K562 (cell line): ENCODE results near the gene RER1. TPM values are rescaled to one million over a fixed set of nuclear protein-coding genes. Genes with fewer than 3 reads are reported as not detected.
A peak's percentile ranks its signal among the peaks of the same experiment; 100 is the strongest.

Experiments used
- ATAC-seq: fragments of 200-7000 bp; cut with Tn5 transposase; 3 replicates; pipeline ENCODE4 v1.9.1; 2020; ENCODE audit warnings: moderate library complexity
- BruUV-seq: library from RNA; stranded (reverse); fragments of 400-500 nt; replicated peaks from 2 replicates; lab custom pipeline; 2021; lab: Mats Ljungman, UMichigan
- CTCF ChIA-PET: fragments of 300-600 bp; formaldehyde crosslinking; extraction: SDS; loops from one replicate; lab custom pipeline; 2021; ENCODE audit warnings: low intra/inter-chr PET ratio; lab: Yijun Ruan, JAX
- POLR2A ChIA-PET: fragments of 300-600, 350-650 bp; sonication (Branson Sonifier 250); formaldehyde crosslinking; extraction: SDS; loops from one replicate; lab custom pipeline; 2021; ENCODE audit warnings: antibody characterized with exemption, inconsistent platforms; lab: Yijun Ruan, JAX
- DNase-seq, 4 experiments: peaks; one replicate each; pipeline versions ENCODE4 v3.0.0 to v3.0.0-alpha.2; 2011 to 2018; ENCODE audit warnings: low spot score in 3 of 4, mixed read lengths in 3 of 4; ENCODE audit errors: extremely low read depth in 1 of 4
- FAIRE-seq: peaks from 2 replicates; lab custom pipeline; 2011; peaks lifted over from hg19 to GRCh38; lab: Jason Lieb, UNC
- H2AFZ ChIP-seq: 2 replicates; pipeline ENCODE4 v1.6.0; 2011; ENCODE audit warnings: low read depth, low read length, control low read depth, inconsistent platforms
- H3K27ac ChIP-seq: fragments of 200-600 bp; 3 replicates; pipeline ENCODE4 v1.8.0; 2011; ENCODE audit warnings: low read depth, mild to moderate bottlenecking, control low read depth, inconsistent platforms, low read length, moderate library complexity, mixed read lengths; ENCODE audit errors: extremely low read depth
- H3K27me3 ChIP-seq, 2 experiments: fragments of 300-600 bp in 1 of 2; 2 replicates in 1 of 2; 3 replicates in 1 of 2; pipeline versions ENCODE4 v1.6.0 to v1.8.0; 2011; ENCODE audit warnings: inconsistent platforms in 2 of 2, low read length in 2 of 2, mild to moderate bottlenecking in 1 of 2, mixed read lengths in 1 of 2, moderate library complexity in 1 of 2; ENCODE audit not compliant: control insufficient read depth in 2 of 2, insufficient read depth in 2 of 2
- H3K36me3 ChIP-seq: fragments of 300-600 bp; 3 replicates; pipeline ENCODE4 v1.8.0; 2011; ENCODE audit warnings: mild to moderate bottlenecking, low read length, inconsistent platforms; ENCODE audit not compliant: control insufficient read depth, insufficient read depth
- H3K4me1 ChIP-seq, 2 experiments: fragments of 200-600 bp in 1 of 2; replicated peaks in 1 of 2; 2 replicates in 1 of 2; 3 replicates in 1 of 2; pipeline versions ENCODE4 v1.5.1 to v1.8.0; 2011; ENCODE audit warnings: inconsistent platforms in 2 of 2, low read length in 2 of 2, mild to moderate bottlenecking in 1 of 2, mixed read lengths in 1 of 2, moderate library complexity in 1 of 2; ENCODE audit not compliant: control insufficient read depth in 2 of 2, insufficient read depth in 2 of 2
- H3K4me2 ChIP-seq: 2 replicates; pipeline ENCODE4 v1.6.1; 2011; ENCODE audit warnings: low read length, control low read depth, inconsistent platforms, mixed read lengths; ENCODE audit not compliant: insufficient read depth
- H3K4me3 ChIP-seq: fragments of 200-600 bp; sonication (generic), shearing (Covaris generic); 2 replicates; pipeline ENCODE4 v1.5.1; 2016; ENCODE audit warnings: control low read depth, inconsistent platforms
- H3K79me2 ChIP-seq: fragments of 200-600 bp; 3 replicates; pipeline ENCODE4 v1.8.0; 2011; ENCODE audit warnings: low read length, inconsistent platforms; ENCODE audit not compliant: control insufficient read depth, insufficient read depth
- H3K9ac ChIP-seq, 2 experiments: 2 replicates each; pipeline versions ENCODE4 v1.6.0 to v1.6.1; 2011; ENCODE audit warnings: low read depth in 2 of 2, low read length in 2 of 2, control low read depth in 1 of 2, inconsistent platforms in 1 of 2, mild to moderate bottlenecking in 1 of 2, mixed read lengths in 1 of 2; ENCODE audit not compliant: insufficient read depth in 1 of 2
- H3K9me1 ChIP-seq: one replicate; pipeline ENCODE4 v1.6.0; 2011; ENCODE audit warnings: inconsistent platforms, mild to moderate bottlenecking, low read length, moderate library complexity; ENCODE audit not compliant: control insufficient read depth, insufficient read depth
- H3K9me3 ChIP-seq: replicated peaks from 2 replicates; pipeline ENCODE4 v1.5.1; 2011; ENCODE audit warnings: low read depth, low read length, inconsistent platforms; ENCODE audit not compliant: control insufficient read depth, insufficient read depth
- H4K20me1 ChIP-seq: replicated peaks from 2 replicates; pipeline ENCODE4 v1.6.1; 2011; ENCODE audit warnings: low read length, inconsistent platforms, mixed read lengths; ENCODE audit not compliant: control insufficient read depth, insufficient read depth
- BRCA1 ChIP-seq, 2 experiments: fragments of 450-650 bp in 1 of 2; sonication (generic) in 1 of 2; formaldehyde crosslinking in 1 of 2; IDR thresholded peaks; 2 replicates each; pipeline versions ENCODE4 v1.5.0 to v1.6.1; 2017 to 2020; ENCODE audit warnings: mild to moderate bottlenecking in 1 of 2, missing genetic modification reagents in 1 of 2
- GATA2 ChIP-seq: sonication (generic); formaldehyde crosslinking; IDR thresholded peaks from 2 replicates; pipeline ENCODE4 v1.4.0; 2020; ENCODE audit warnings: mild to moderate bottlenecking, missing genetic modification reagents
- MTA1 ChIP-seq: fragments of 450-650 bp; IDR thresholded peaks from 2 replicates; pipeline ENCODE4 v1.6.1; 2017; ENCODE audit warnings: borderline replicate concordance
- RFX1 ChIP-seq: fragments of 450-650 bp; IDR thresholded peaks from 2 replicates; pipeline ENCODE4 v1.6.1; 2016; ENCODE audit warnings: mild to moderate bottlenecking, moderate library complexity
- SMARCE1 ChIP-seq: fragments of 450-650 bp; IDR thresholded peaks from 2 replicates; pipeline ENCODE4 v1.7.1; 2016; ENCODE audit warnings: mild to moderate bottlenecking
- TCFL5 ChIP-seq: fragments of 250-450 bp; sonication (Bioruptor Pico); conservative IDR thresholded peaks from 2 replicates; pipeline ENCODE4 v1.6.1; 2021; ENCODE audit warnings: mild to moderate bottlenecking, moderate library complexity, matching md5 sums
- XRCC5 ChIP-seq: fragments of 200-400 bp; formaldehyde crosslinking; IDR thresholded peaks from 2 replicates; pipeline ENCODE4 v1.6.1; 2017; ENCODE audit warnings: low read depth, mild to moderate bottlenecking, low read length
- ZBTB33 ChIP-seq: sonication (generic); formaldehyde crosslinking; IDR thresholded peaks from 2 replicates; pipeline ENCODE4 v1.8.1; 2023; ENCODE audit warnings: mild to moderate bottlenecking, missing genetic modification reagents
- ZEB2 ChIP-seq: fragments of 450-650 bp; IDR thresholded peaks from 2 replicates; pipeline ENCODE4 v1.6.1; 2016
- ZNF184 ChIP-seq: sonication (generic); formaldehyde crosslinking; IDR thresholded peaks from 2 replicates; pipeline ENCODE4 v1.5.0; 2020; ENCODE audit warnings: missing genetic modification reagents
- ZNF212 ChIP-seq: fragments of 450-650 bp; formaldehyde crosslinking; IDR thresholded peaks from 2 replicates; pipeline ENCODE4 v1.4.0; 2020; ENCODE audit warnings: mild to moderate bottlenecking
- ZNF263 ChIP-seq: sonication (generic); formaldehyde crosslinking; IDR thresholded peaks from 2 replicates; pipeline ENCODE4 v1.8.0; 2022; ENCODE audit warnings: mild to moderate bottlenecking, missing genetic modification reagents, borderline replicate concordance
- WGBS: fragments of 100-300 bp; shearing (Covaris generic); methylation state at CpG from one replicate; pipeline ENCODE4 v1.1.6; 2016; ENCODE audit warnings: low coverage, mixed read lengths; ENCODE audit not compliant: insufficient coverage; ENCODE audit errors: missing lambda C conversion rate; 5-methylcytosine and 5-hydroxymethylcytosine counted together
- in situ Hi-C: fragments of 300-500 bp; cut with MboI; formaldehyde crosslinking; loops from 4 replicates; pipeline ENCODE4 v1.15.0; 2018; ENCODE audit warnings: inconsistent platforms, mixed read lengths
- intact Hi-C: fragments of 100-400 bp; cut with micrococcal nuclease; formaldehyde crosslinking; loops from 2 replicates; pipeline ENCODE4 v1.14.2; 2022
- polyA plus RNA-seq, 8 experiments: library from polyadenylated mRNA; depleted of rRNA in 4 of 8; stranded (reverse) in 5 of 8; unstranded in 3 of 8; fragments of >200 nt; fragmentation: Nextera tagmentation in 2 of 8; fragmentation: Illumina TruSeq in 1 of 8; extraction: Ambion mirVana in 2 of 8; extraction: Trizol in 1 of 8; gene quantifications; 2 replicates each; pipeline versions ENCODE4 v1.2.1 to v1.2.3, GENCODE V29; 2011 to 2014; ENCODE audit warnings: inconsistent platforms in 1 of 8, missing spikeins in 1 of 8
- total RNA-seq, 7 experiments: library from RNA; depleted of rRNA in 6 of 7; stranded (reverse); fragments of >200 nt in 6 of 7; fragmentation: Illumina TruSeq in 2 of 7; extraction: Trizol in 2 of 7; gene quantifications; 2 replicates each; pipeline versions ENCODE4 v1.2.1 to v1.2.3, GENCODE V29; 2011 to 2021; ENCODE audit warnings: low replicate concordance in 1 of 7
- TF ChIP-seq, protein P1 (sequence below): fragments of 250-450 bp; sonication (Bioruptor Pico); IDR thresholded peaks from 2 replicates; pipeline ENCODE4 v1.4.0; 2020; ENCODE audit warnings: mild to moderate bottlenecking, moderate library complexity, borderline replicate concordance
- TF ChIP-seq, protein P2 (sequence below): fragments of 450-650 bp; IDR thresholded peaks from 2 replicates; pipeline ENCODE4 v1.6.1; 2016
- TF ChIP-seq, protein P3 (sequence below), 2 experiments: fragments of 450-650 bp; conservative IDR thresholded peaks; 2 replicates each; pipeline ENCODE4 v1.6.1; 2017; ENCODE audit warnings: mild to moderate bottlenecking in 2 of 2, moderate library complexity in 2 of 2

Gene RER1
- total and polyA plus RNA-seq, 9 of the 15 experiments (the other 6 are each of a cell fraction or from before 2014, with no cell fraction given): 19.6 to 354 (median 183) TPM

DNA sequence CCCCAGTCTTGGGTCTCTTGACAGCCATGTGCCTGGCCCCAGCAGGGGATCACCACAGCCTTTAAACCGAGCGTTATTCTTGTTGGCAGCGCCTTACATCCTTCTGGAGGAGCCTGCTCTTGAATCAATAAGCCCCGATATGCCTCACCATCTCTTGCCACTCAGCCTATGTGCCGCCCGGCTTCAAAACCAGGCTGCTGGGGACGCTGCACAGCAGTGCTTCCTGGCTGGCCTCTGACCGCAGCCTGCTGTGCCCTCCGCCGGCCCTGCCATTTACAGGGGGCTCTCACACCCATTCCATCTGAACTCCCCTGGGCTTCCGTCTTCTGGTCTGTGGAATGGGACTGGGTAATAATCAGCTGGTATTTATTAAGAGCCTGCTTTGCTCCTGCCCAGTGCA is 23.7 kb downstream of the RER1 start:
- Histone ChIP-seq H3K4me2 (no peak overlapping the region), H3K79me2 (peaks cover 21% of the 10 kb centered on the region; the same call in 2 of the 3 replicates), H3K4me1 (peaks cover 15 to 78% of the 10 kb centered on the region in 2 experiments), H3K27ac (no peak overlapping the region), H3K9me3 (no peaks in the 10 kb centered on the region), H2AFZ (no peak overlapping the region), H3K4me3 (no peak overlapping the region), H4K20me1 (peaks cover 8% of the 10 kb centered on the region), H3K9me1 (no peaks in the 10 kb centered on the region), H3K36me3 (no peaks in the 10 kb centered on the region; the same call in 2 of the 3 replicates), H3K27me3 (peaks cover 9 to 18% of the 10 kb centered on the region in 2 experiments; a peak in 4 of 5 replicates), H3K9ac (peak overlapping the region in 1 of 2 experiments; percentile 33; a peak in 1 of 4 replicates)
- ATAC-seq: no peak
- no peak for FAIRE-seq
- BruUV-seq: no TSS peak
- in situ Hi-C loops: loop anchor here (10.0 kb wide), 1 partner anchor 219 kb away; the partner anchor contains the start of gene MMEL1
- POLR2A ChIA-PET: interaction anchor here (0.8 kb wide), 1 partner anchor 78 kb away, joined by 4 read pairs; no protein-coding TSS in a partner anchor
- CTCF ChIA-PET: interaction anchor here (1.6 to 4.1 kb wide), 3 partner anchors 132 to 372 kb away, joined by 7 to 36 read pairs (median 7); no protein-coding TSS in a partner anchor
- 39% methylated on average over 11 of the region's 11 CpGs for WGBS
- no peak for DNase-seq
- intact Hi-C loops: loop anchor here (2.0 to 10.0 kb wide), 3 partner anchors 229 to 1009 kb away; no protein-coding TSS in a partner anchor
- no peak for TF ChIP-seq XRCC5
- TF ChIP-seq ZNF184 (CRISPR knock-in tag): no peak
- no peak for TF ChIP-seq SMARCE1
- TF ChIP-seq, protein P1, sequence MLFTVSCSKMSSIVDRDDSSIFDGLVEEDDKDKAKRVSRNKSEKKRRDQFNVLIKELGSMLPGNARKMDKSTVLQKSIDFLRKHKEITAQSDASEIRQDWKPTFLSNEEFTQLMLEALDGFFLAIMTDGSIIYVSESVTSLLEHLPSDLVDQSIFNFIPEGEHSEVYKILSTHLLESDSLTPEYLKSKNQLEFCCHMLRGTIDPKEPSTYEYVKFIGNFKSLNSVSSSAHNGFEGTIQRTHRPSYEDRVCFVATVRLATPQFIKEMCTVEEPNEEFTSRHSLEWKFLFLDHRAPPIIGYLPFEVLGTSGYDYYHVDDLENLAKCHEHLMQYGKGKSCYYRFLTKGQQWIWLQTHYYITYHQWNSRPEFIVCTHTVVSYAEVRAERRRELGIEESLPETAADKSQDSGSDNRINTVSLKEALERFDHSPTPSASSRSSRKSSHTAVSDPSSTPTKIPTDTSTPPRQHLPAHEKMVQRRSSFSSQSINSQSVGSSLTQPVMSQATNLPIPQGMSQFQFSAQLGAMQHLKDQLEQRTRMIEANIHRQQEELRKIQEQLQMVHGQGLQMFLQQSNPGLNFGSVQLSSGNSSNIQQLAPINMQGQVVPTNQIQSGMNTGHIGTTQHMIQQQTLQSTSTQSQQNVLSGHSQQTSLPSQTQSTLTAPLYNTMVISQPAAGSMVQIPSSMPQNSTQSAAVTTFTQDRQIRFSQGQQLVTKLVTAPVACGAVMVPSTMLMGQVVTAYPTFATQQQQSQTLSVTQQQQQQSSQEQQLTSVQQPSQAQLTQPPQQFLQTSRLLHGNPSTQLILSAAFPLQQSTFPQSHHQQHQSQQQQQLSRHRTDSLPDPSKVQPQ: no peak
- TF ChIP-seq GATA2: no peak
- no peak for TF ChIP-seq BRCA1 (IDR thresholded peaks at IDR 0.05)
- TF ChIP-seq BRCA1 (CRISPR knock-in tag; IDR thresholded peaks at IDR 0.05): no peak
- TF ChIP-seq RFX1: no peak
- TF ChIP-seq, protein P2, sequence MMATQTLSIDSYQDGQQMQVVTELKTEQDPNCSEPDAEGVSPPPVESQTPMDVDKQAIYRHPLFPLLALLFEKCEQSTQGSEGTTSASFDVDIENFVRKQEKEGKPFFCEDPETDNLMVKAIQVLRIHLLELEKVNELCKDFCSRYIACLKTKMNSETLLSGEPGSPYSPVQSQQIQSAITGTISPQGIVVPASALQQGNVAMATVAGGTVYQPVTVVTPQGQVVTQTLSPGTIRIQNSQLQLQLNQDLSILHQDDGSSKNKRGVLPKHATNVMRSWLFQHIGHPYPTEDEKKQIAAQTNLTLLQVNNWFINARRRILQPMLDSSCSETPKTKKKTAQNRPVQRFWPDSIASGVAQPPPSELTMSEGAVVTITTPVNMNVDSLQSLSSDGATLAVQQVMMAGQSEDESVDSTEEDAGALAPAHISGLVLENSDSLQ: no peak
- no peak for TF ChIP-seq ZNF263 (CRISPR knock-in tag)
- no peak for TF ChIP-seq ZEB2
- TF ChIP-seq ZNF212 (CRISPR knock-in tag): no peak
- TF ChIP-seq, protein P3, sequence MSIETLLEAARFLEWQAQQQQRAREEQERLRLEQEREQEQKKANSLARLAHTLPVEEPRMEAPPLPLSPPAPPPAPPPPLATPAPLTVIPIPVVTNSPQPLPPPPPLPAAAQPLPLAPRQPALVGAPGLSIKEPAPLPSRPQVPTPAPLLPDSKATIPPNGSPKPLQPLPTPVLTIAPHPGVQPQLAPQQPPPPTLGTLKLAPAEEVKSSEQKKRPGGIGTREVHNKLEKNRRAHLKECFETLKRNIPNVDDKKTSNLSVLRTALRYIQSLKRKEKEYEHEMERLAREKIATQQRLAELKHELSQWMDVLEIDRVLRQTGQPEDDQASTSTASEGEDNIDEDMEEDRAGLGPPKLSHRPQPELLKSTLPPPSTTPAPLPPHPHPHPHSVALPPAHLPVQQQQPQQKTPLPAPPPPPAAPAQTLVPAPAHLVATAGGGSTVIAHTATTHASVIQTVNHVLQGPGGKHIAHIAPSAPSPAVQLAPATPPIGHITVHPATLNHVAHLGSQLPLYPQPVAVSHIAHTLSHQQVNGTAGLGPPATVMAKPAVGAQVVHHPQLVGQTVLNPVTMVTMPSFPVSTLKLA (conservative IDR thresholded peaks at IDR 0.05): no peak
- TF ChIP-seq TCFL5 (CRISPR knock-in tag): no peak
- no peak for TF ChIP-seq MTA1
- TF ChIP-seq ZBTB33 (CRISPR knock-in tag): no peak
